Keratinocyte (primary cell): ENCODE measurements around the gene SYNCRIP.

Experiments
- CTCF ChIP-seq, 3 experiments: IDR thresholded peaks in 1 of 3; conservative IDR thresholded peaks in 1 of 3; optimal IDR thresholded peaks in 1 of 3; 2 replicates in 2 of 3; 3 replicates in 1 of 3; pipeline versions ENCODE3 to v1.5.1; 2011; ENCODE audit warnings: low read length in 3 of 3, mild to moderate bottlenecking in 3 of 3, moderate library complexity in 2 of 3, control low read depth in 1 of 3, inconsistent platforms in 1 of 3; ENCODE audit not compliant: insufficient read depth in 2 of 3; ENCODE audit errors: extremely low read depth in 1 of 3
- EZH2 ChIP-seq: IDR thresholded peaks from one replicate; pipeline ENCODE4 v1.6.1; 2012; ENCODE audit warnings: inconsistent platforms, mild to moderate bottlenecking, low read length, moderate library complexity

DNA sequence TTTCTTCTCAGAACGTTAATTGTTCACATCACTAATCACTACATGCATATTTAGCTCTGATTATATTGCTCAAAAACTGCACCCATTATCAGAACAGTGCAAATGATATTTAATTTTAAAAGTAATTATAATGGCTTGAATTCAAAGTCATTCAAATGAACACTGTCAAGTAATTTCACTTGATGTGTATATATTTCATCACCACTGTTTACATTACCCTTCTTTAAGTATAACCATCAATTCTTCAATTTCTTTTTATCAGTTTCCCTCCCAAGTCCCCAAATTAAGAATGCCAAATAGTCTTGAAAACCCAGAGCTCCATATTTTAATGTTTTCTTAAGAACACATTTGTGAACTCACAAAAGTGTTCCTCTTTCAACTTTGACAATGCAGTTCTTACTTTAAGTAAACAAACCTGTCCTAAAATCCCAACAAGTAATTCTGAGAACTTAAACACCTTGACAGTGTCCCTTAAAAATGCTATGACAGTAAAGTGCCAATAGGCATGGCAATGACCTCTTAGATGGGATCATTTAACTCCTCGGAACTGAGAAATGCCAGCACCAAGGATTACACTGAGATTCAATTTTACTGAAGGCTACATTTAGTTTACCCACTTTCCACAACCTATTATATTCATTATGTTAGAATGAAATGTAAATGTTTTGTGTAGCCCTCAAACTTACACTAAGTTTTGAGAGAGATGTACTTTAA lies 32.3 kb downstream of the SYNCRIP start:
- no peak for TF ChIP-seq CTCF (optimal IDR thresholded peaks at IDR 0.05 in 1 of 3, IDR thresholded peaks at IDR 0.05 in 1 of 3, conservative IDR thresholded peaks at IDR 0.05 in 1 of 3; ENCODE audit: extremely low read depth in 1 of 3, insufficient read depth in 2 of 3, low read length in 3 of 3)
- no peak for TF ChIP-seq EZH2
